WTC11 (cell line): ENCODE results near the gene COL13A1. TPM values are rescaled to one million over a fixed set of nuclear protein-coding genes. Genes with fewer than 3 reads are reported as not detected.
A peak's percentile ranks its signal among the peaks of the same experiment; 100 is the strongest.

Experiments
- ATAC-seq: fragments of 200-7000 bp; cut with Tn5 transposase; 2 replicates; pipeline ENCODE4 v1.10.0; 2021; ENCODE audit warnings: mild to moderate bottlenecking, moderate library complexity
- CTCF ChIA-PET: fragments of 300-600 bp; sonication (Branson Sonifier 250); formaldehyde crosslinking; loops from one replicate; lab custom pipeline; 2021; ENCODE audit warnings: antibody characterized with exemption; lab: Charles Lee
- POLR2A ChIA-PET: fragments of 350-600 bp; sonication (Branson Sonifier 250); formaldehyde crosslinking; loops from one replicate; lab custom pipeline; 2021; ENCODE audit warnings: antibody characterized with exemption; lab: Charles Lee
- DNase-seq: peaks from one replicate; pipeline ENCODE4 v3.0.0; 2021; ENCODE audit warnings: low spot score
- H3K27ac Mint-ChIP-seq: 2 replicates; pipeline ENCODE4 v1.8.0; 2021; ENCODE audit warnings: mixed read lengths
- H3K27me3 Mint-ChIP-seq: 2 replicates; pipeline ENCODE4 v1.8.0; 2021; ENCODE audit warnings: low read depth, mild to moderate bottlenecking, moderate library complexity, mixed read lengths
- H3K36me3 Mint-ChIP-seq: 2 replicates; pipeline ENCODE4 v1.8.0; 2021; ENCODE audit warnings: mixed read lengths
- H3K4me1 Mint-ChIP-seq: 2 replicates; pipeline ENCODE4 v1.8.0; 2022; ENCODE audit warnings: mixed read lengths
- H3K4me3 Mint-ChIP-seq: 2 replicates; pipeline ENCODE4 v1.8.0; 2021; ENCODE audit warnings: mild to moderate bottlenecking, moderate library complexity, mixed read lengths
- H3K9me3 Mint-ChIP-seq: 2 replicates; pipeline ENCODE4 v1.8.0; 2021; ENCODE audit warnings: mixed read lengths
- AFF4 ChIP-seq: sonication (generic); formaldehyde crosslinking; IDR thresholded peaks from 2 replicates; pipeline ENCODE4 v1.8.1; 2023; ENCODE audit warnings: mild to moderate bottlenecking, missing genetic modification reagents, borderline replicate concordance
- E2F1 ChIP-seq: sonication (generic); formaldehyde crosslinking; IDR thresholded peaks from 2 replicates; pipeline ENCODE4 v1.8.0; 2022; ENCODE audit warnings: mild to moderate bottlenecking, missing genetic modification reagents
- E2F5 ChIP-seq: sonication (generic); formaldehyde crosslinking; IDR thresholded peaks from 2 replicates; pipeline ENCODE4 v1.8.1; 2022; ENCODE audit warnings: mild to moderate bottlenecking, moderate library complexity, missing genetic modification reagents
- ELF4 ChIP-seq: sonication (generic); formaldehyde crosslinking; IDR thresholded peaks from 2 replicates; pipeline ENCODE4 v1.8.1; 2022; ENCODE audit warnings: low read depth, mild to moderate bottlenecking, moderate library complexity, missing genetic modification reagents
- FOXP4 ChIP-seq: sonication (generic); formaldehyde crosslinking; IDR thresholded peaks from 2 replicates; pipeline ENCODE4 v1.8.0; 2022; ENCODE audit warnings: mild to moderate bottlenecking, missing genetic modification reagents
- GABPB1 ChIP-seq: sonication (generic); formaldehyde crosslinking; IDR thresholded peaks from 2 replicates; pipeline ENCODE4 v1.8.1; 2023; ENCODE audit warnings: mild to moderate bottlenecking, missing genetic modification reagents
- GRHL2 ChIP-seq: fragments of 250-450 bp; sonication (Bioruptor Pico); IDR thresholded peaks from 2 replicates; pipeline ENCODE4 v1.8.0; 2022; ENCODE audit warnings: mild to moderate bottlenecking, moderate library complexity; ENCODE audit not compliant: insufficient replicate concordance, severe bottlenecking
- GTF2I ChIP-seq: fragments of 250-450 bp; sonication (Bioruptor Pico); conservative IDR thresholded peaks from 2 replicates; pipeline ENCODE4 v1.4.0; 2021; ENCODE audit warnings: mild to moderate bottlenecking
- HMGXB4 ChIP-seq: sonication (generic); formaldehyde crosslinking; IDR thresholded peaks from 2 replicates; pipeline ENCODE4 v1.8.1; 2023; ENCODE audit warnings: mild to moderate bottlenecking, moderate library complexity, missing genetic modification reagents
- MXD4 ChIP-seq: fragments of 250-450 bp; sonication (Bioruptor Pico); IDR thresholded peaks from 2 replicates; pipeline ENCODE4 v1.8.0; 2021; ENCODE audit warnings: mild to moderate bottlenecking, moderate library complexity, borderline replicate concordance
- NFE2L1 ChIP-seq: sonication (generic); formaldehyde crosslinking; IDR thresholded peaks from 2 replicates; pipeline ENCODE4 v1.8.1; 2023; ENCODE audit warnings: missing genetic modification reagents
- NR3C1 ChIP-seq: sonication (generic); formaldehyde crosslinking; conservative IDR thresholded peaks from 2 replicates; pipeline ENCODE4 v1.8.1; 2023; ENCODE audit warnings: low read depth, mild to moderate bottlenecking, missing genetic modification reagents
- OVOL2 ChIP-seq: fragments of 250-450 bp; sonication (Bioruptor Pico); IDR thresholded peaks from 2 replicates; pipeline ENCODE4 v1.9.0; 2021; ENCODE audit warnings: mild to moderate bottlenecking, borderline replicate concordance
- PRDM15 ChIP-seq: sonication (generic); formaldehyde crosslinking; IDR thresholded peaks from 2 replicates; pipeline ENCODE4 v1.8.0; 2022; ENCODE audit warnings: missing genetic modification reagents
- RELA ChIP-seq: sonication (generic); formaldehyde crosslinking; IDR thresholded peaks from 2 replicates; pipeline ENCODE4 v1.8.1; 2022; ENCODE audit warnings: missing genetic modification reagents, mild to moderate bottlenecking, borderline replicate concordance
- SP1 ChIP-seq: sonication (generic); formaldehyde crosslinking; conservative IDR thresholded peaks from 2 replicates; pipeline ENCODE4 v1.8.1; 2022; ENCODE audit warnings: missing genetic modification reagents
- USF2 ChIP-seq: sonication (generic); formaldehyde crosslinking; IDR thresholded peaks from 2 replicates; pipeline ENCODE4 v1.8.1; 2023; ENCODE audit warnings: mild to moderate bottlenecking, missing genetic modification reagents, moderate library complexity
- ZNF121 ChIP-seq: sonication (generic); formaldehyde crosslinking; IDR thresholded peaks from 2 replicates; pipeline ENCODE4 v1.8.0; 2023; ENCODE audit warnings: missing genetic modification reagents
- ZNF416 ChIP-seq: fragments of 250-450 bp; sonication (Bioruptor Pico); IDR thresholded peaks from 2 replicates; pipeline ENCODE4 v1.9.0; 2021; ENCODE audit warnings: mild to moderate bottlenecking, inconsistent platforms
- ZNF671 ChIP-seq: fragments of 250-450 bp; sonication (Bioruptor Pico); IDR thresholded peaks from 2 replicates; pipeline ENCODE4 v1.8.0; 2021; ENCODE audit warnings: mild to moderate bottlenecking
- total RNA-seq: library from RNA; stranded (reverse); gene quantifications from 3 replicates; pipeline ENCODE4 v1.2.3, GENCODE V29; 2021

Gene COL13A1
- total RNA-seq, 1 experiment from 2014 or later: 7.1 TPM

GRCh38 chr10:69952821-69953221 lies 151.1 kb downstream of the COL13A1 start (continued):
- TF ChIP-seq E2F1 (CRISPR knock-in tag) (no peak), GABPB1 (CRISPR knock-in tag) (no peak), PRDM15 (CRISPR knock-in tag) (no peak), NFE2L1 (no peak), ZNF671 (CRISPR knock-in tag) (no peak), ZNF416 (CRISPR knock-in tag) (no peak), SP1 (CRISPR knock-in tag) (no peak), GTF2I (CRISPR knock-in tag) (no peak)

- ATAC-seq (no peak), DNase-seq (peak; percentile 3)
- Mint-ChIP-seq H3K9me3 (no peaks in the 10 kb centered on the region), H3K36me3 (no peaks in the 10 kb centered on the region), H3K4me1 (peaks cover 21% of the 10 kb centered on the region), H3K27me3 (peaks cover 10% of the 10 kb centered on the region), H3K27ac (no peak overlapping the region), H3K4me3 (no peak overlapping the region)
- ChIA-PET POLR2A (no interaction called here), CTCF (interaction anchor here (0.7 to 4.1 kb wide), 6 partner anchors 15 to 193 kb away, joined by 3 to 18 read pairs (median 5); partner anchors contain the start of gene TYSND1)
- TF ChIP-seq OVOL2 (CRISPR knock-in tag) (no peak), NR3C1 (CRISPR knock-in tag) (no peak), SP1 (CRISPR knock-in tag) (no peak), ZNF121 (no peak), MXD4 (CRISPR knock-in tag) (no peak), HMGXB4 (CRISPR knock-in tag) (no peak), USF2 (CRISPR knock-in tag) (no peak), ZNF416 (CRISPR knock-in tag) (no peak), FOXP4 (no peak), AFF4 (CRISPR knock-in tag) (no peak), GABPB1 (CRISPR knock-in tag) (no peak), NFE2L1 (no peak), GRHL2 (no peak), ELF4 (no peak), RELA (CRISPR knock-in tag) (no peak), E2F5 (no peak)
Observed at GRCh38 chr10:69953851-69954250, 152.1 kb downstream of the COL13A1 start.
